ENCODE data around the gene KDM4B.

- TF ChIP-seq CTCF (conservative IDR thresholded peaks at IDR 0.05) (no peak), ZFX (IDR thresholded peaks at IDR 0.05) (no peak)
Observed at GRCh38 chr19:5018224-5019015, 49.5 kb downstream of the KDM4B start.

All from C4-2B (cell line).